Liver (tissue), 9 donors: ENCODE data around the gene MUS81. TPM values are rescaled to one million over a fixed set of nuclear protein-coding genes. Genes with fewer than 3 reads are reported as not detected.

Experiments
- DNase-seq: peaks from one replicate; pipeline ENCODE4 v3.0.0-alpha.2; 2017; ENCODE audit warnings: low spot score
- H3K27ac ChIP-seq, 2 donors: one replicate each; pipeline ENCODE4 v1.7.0; 2013; ENCODE audit warnings: inconsistent platforms in 2 of 2, low read length in 2 of 2, control low read depth in 1 of 2, low read depth in 1 of 2, mild to moderate bottlenecking in 1 of 2
- H3K27me3 ChIP-seq, 4 donors: one replicate each; pipeline versions ENCODE4 v1.6.1 to v1.7.0; 2013; ENCODE audit warnings: low read length in 3 of 4, inconsistent platforms in 1 of 4, mild to moderate bottlenecking in 1 of 4, moderate library complexity in 1 of 4; ENCODE audit not compliant: control insufficient read depth in 4 of 4, insufficient read depth in 4 of 4
- H3K36me3 ChIP-seq, 4 donors: one replicate each; pipeline versions ENCODE4 v1.6.1 to v1.7.0; 2013; ENCODE audit warnings: low read length in 3 of 4, mild to moderate bottlenecking in 3 of 4, low read depth in 1 of 4, moderate library complexity in 1 of 4; ENCODE audit not compliant: control insufficient read depth in 4 of 4, insufficient read depth in 3 of 4
- H3K4me1 ChIP-seq, 4 donors: one replicate each; pipeline versions ENCODE4 v1.6.1 to v1.7.0; 2013; ENCODE audit warnings: low read length in 3 of 4, mild to moderate bottlenecking in 3 of 4, moderate library complexity in 1 of 4; ENCODE audit not compliant: control insufficient read depth in 4 of 4, insufficient read depth in 4 of 4
- H3K4me3 ChIP-seq, 3 donors: one replicate each; pipeline versions ENCODE4 v1.6.1 to v1.7.0; 2013; ENCODE audit warnings: low read length in 3 of 3, control low read depth in 1 of 3, low read depth in 1 of 3, mild to moderate bottlenecking in 1 of 3
- H3K9ac ChIP-seq, 2 donors: one replicate each; pipeline ENCODE4 v1.7.0; 2013; ENCODE audit warnings: low read length in 2 of 2, mild to moderate bottlenecking in 2 of 2, moderate library complexity in 2 of 2, control low read depth in 1 of 2, low read depth in 1 of 2
- H3K9me3 ChIP-seq, 4 donors: one replicate each; pipeline versions ENCODE4 v1.6.1 to v1.7.0; 2013; ENCODE audit warnings: low read length in 3 of 4; ENCODE audit not compliant: control insufficient read depth in 4 of 4
- CTCF ChIP-seq: fragments of 150-350 bp; IDR thresholded peaks from 2 replicates; pipeline ENCODE4 v1.5.1; 2017; ENCODE audit warnings: improper control_type of control experiment, low read depth, low read length; ENCODE audit not compliant: missing input control
- EGR1 ChIP-seq, 2 donors: IDR thresholded peaks; 2 replicates each; pipeline ENCODE4 v1.6.1; 2016 to 2018; ENCODE audit warnings: antibody characterized with exemption in 2 of 2, low read depth in 2 of 2
- FOXA1 ChIP-seq: IDR thresholded peaks from 2 replicates; pipeline ENCODE4 v1.6.1; 2016; ENCODE audit warnings: antibody characterized with exemption
- FOXA2 ChIP-seq: IDR thresholded peaks from 2 replicates; pipeline ENCODE4 v1.6.1; 2016; ENCODE audit warnings: antibody characterized with exemption
- GABPA ChIP-seq, 2 donors: IDR thresholded peaks in 1 of 2; conservative IDR thresholded peaks in 1 of 2; 2 replicates each; pipeline ENCODE4 v1.6.1; 2016; ENCODE audit warnings: antibody characterized with exemption in 2 of 2, mild to moderate bottlenecking in 1 of 2, moderate library complexity in 1 of 2
- HNF4A ChIP-seq, 2 donors: conservative IDR thresholded peaks; 2 replicates each; pipeline ENCODE4 v1.6.1; 2016; ENCODE audit warnings: antibody characterized with exemption in 2 of 2, mild to moderate bottlenecking in 2 of 2
- HNF4G ChIP-seq: IDR thresholded peaks from 2 replicates; pipeline ENCODE4 v1.6.1; 2016; ENCODE audit warnings: antibody characterized with exemption
- JUND ChIP-seq, 2 donors: IDR thresholded peaks; 2 replicates each; pipeline ENCODE4 v1.6.1; 2016; ENCODE audit warnings: antibody characterized with exemption in 2 of 2
- NR2F2 ChIP-seq: IDR thresholded peaks from 2 replicates; pipeline ENCODE4 v1.6.1; 2016; ENCODE audit warnings: antibody characterized with exemption
- RAD21 ChIP-seq, 2 donors: IDR thresholded peaks; 2 replicates each; pipeline ENCODE4 v1.6.1; 2016; ENCODE audit warnings: antibody characterized with exemption in 2 of 2, mild to moderate bottlenecking in 2 of 2
- REST ChIP-seq: IDR thresholded peaks from 2 replicates; pipeline ENCODE4 v1.6.1; 2016; ENCODE audit warnings: antibody characterized with exemption, mild to moderate bottlenecking
- RXRA ChIP-seq, 2 donors: IDR thresholded peaks; 2 replicates each; pipeline ENCODE4 v1.6.1; 2017 to 2018; ENCODE audit warnings: antibody characterized with exemption in 2 of 2, mild to moderate bottlenecking in 1 of 2
- SP1 ChIP-seq: IDR thresholded peaks from 2 replicates; pipeline ENCODE4 v1.6.1; 2018; ENCODE audit warnings: antibody characterized with exemption, mild to moderate bottlenecking
- TAF1 ChIP-seq: conservative IDR thresholded peaks from 2 replicates; pipeline ENCODE4 v1.6.1; 2016; ENCODE audit warnings: antibody characterized with exemption, mild to moderate bottlenecking
- YY1 ChIP-seq: IDR thresholded peaks from 2 replicates; pipeline ENCODE4 v1.6.1; 2016; ENCODE audit warnings: antibody characterized with exemption, mild to moderate bottlenecking
- ZBTB33 ChIP-seq: IDR thresholded peaks from 2 replicates; pipeline ENCODE4 v1.6.1; 2016; ENCODE audit warnings: antibody characterized with exemption
- WGBS: extraction: QIAGEN DNeasy Blood & Tissue Kit; methylation state at CpG from one replicate; pipeline ENCODE4 v1.1.7; 2013; 5-methylcytosine and 5-hydroxymethylcytosine counted together
- polyA plus RNA-seq, 2 donors: library from polyadenylated mRNA; stranded (reverse) in 1 of 2; unstranded in 1 of 2; fragments of 200-250 nt in 1 of 2; fragments of >200 nt in 1 of 2; fragmentation: Nextera tagmentation in 1 of 2; extraction: Ambion mirVana in 1 of 2; gene quantifications; one replicate each; pipeline versions ENCODE4 v1.2.1 to v1.2.3, GENCODE V29; 2013 to 2015
- total RNA-seq, 2 donors: library from RNA; depleted of rRNA; stranded (reverse); fragments of >200 nt; gene quantifications; one replicate each; pipeline ENCODE4 v1.2.3, GENCODE V29; 2014
- TF ChIP-seq, protein P1 (sequence below): IDR thresholded peaks from 2 replicates; pipeline ENCODE4 v1.6.1; 2016; ENCODE audit warnings: antibody characterized with exemption
- TF ChIP-seq, protein P2 (sequence below): IDR thresholded peaks from 2 replicates; pipeline ENCODE4 v1.6.1; 2016; ENCODE audit warnings: antibody characterized with exemption
- donor health status: healthy.
- donor health status: healthy.
- donor health status: healthy.
- donor health status: healthy.
- donor health status: healthy.

MUS81 gene
- total and polyA plus RNA-seq, 4 donors = 11.0 to 24.7 (median 16.5) TPM

DNA sequence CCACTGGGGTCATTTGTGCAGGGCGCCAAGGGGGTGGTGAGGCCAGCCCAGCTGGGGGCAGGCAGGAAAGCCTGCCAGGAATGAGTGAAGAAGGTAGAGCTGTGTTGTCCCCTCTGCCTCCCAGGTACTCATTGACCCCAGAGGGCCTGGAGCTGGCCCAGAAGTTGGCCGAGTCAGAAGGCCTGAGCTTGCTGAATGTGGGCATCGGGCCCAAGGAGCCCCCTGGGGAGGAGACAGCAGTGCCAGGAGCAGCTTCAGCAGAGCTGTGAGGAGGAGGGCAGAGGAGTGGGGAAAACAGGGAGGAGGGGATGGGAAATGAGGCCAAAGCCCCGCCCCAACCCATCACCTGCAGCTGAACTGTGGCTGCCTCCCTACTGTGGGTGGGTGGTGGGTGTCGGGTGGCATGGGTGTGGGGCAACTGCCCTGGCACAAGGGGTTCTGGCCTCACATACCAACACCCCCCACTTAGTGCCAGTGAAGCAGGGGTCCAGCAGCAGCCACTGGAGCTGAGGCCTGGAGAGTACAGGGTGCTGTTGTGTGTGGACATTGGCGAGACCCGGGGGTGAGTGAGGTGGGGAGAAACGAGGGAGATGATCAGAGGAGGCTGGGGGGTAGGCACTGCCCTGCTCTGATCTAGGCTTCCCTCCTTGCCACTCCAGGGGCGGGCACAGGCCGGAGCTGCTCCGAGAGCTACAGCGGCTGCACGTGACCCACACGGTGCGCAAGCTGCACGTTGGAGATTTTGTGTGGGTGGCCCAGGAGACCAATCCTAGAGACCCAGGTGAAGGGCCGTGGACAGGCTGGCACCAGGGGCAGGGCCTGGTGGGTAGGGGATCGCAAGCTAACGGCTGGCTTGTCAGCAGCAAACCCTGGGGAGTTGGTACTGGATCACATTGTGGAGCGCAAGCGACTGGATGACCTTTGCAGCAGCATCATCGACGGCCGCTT lies 3.0 kb downstream of the MUS81 start:
- no peak overlapping the region for H3K27ac ChIP-seq
- peaks cover 16 to 42% (median 23%) of the 10 kb centered on the region in 4 donors for H3K36me3 ChIP-seq
- TF ChIP-seq ZBTB33 (no peak), RXRA (IDR thresholded peaks at IDR 0.05) (no peak), FOXA1 (no peak), CTCF (no peak), EGR1 (IDR thresholded peaks at IDR 0.05; ENCODE audit: low read depth in 2 of 2) (no peak), GABPA (IDR thresholded peaks at IDR 0.05 in 1 of 2, conservative IDR thresholded peaks at IDR 0.05 in 1 of 2) (no peak), FOXA2 (no peak), TAF1 (no peak), NR2F2 (no peak)
- TF ChIP-seq, protein P1, sequence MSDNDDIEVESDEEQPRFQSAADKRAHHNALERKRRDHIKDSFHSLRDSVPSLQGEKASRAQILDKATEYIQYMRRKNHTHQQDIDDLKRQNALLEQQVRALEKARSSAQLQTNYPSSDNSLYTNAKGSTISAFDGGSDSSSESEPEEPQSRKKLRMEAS = no peak
- no peaks in the 10 kb centered on the region for H3K9me3 ChIP-seq
- no peak overlapping the region for H3K4me3 ChIP-seq
- H3K9ac ChIP-seq = no peak overlapping the region
- WGBS = 95% methylated on average over 24 of the region's 24 CpGs
- H3K27me3 ChIP-seq = no peaks in the 10 kb centered on the region
- peaks cover 9 to 30% (median 22%) of the 10 kb centered on the region in 4 donors for H3K4me1 ChIP-seq
- DNase-seq = no peak

DNA sequence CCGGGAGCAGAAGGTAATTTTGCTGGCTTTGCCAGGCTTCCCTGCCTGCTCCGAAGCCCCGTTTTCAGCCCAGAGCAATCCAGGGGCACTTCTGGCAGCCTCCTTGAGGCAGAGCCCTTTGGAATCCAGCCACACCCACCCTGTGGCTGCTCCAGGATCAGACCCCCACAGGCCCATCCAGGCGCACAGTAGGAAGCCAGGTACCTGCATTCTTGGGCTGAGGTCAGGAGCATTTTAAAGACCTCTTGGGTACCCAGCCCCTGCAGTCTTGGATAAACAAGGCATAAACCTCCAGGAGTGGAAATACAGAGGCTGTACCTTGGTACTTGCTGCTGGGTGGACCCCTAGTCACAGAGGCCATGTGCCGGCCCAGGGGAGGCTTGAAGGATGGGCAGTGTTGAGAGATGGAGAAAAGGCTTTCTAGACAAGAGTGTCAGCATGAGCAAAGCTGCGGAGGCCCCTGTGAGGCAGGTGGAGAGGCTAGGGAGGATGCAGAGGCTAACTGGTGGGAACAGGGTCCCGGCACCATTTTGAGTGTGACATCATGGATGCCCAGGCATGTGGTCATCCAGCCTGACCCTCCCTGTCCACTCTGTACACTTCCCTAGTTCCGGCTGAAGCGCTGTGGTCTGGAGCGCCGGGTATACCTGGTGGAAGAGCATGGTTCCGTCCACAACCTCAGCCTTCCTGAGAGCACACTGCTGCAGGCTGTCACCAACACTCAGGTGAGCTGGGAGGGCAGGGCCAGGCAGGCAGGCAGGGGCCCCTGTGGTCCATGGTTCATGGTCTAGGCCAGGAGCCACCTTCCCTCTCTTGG lies 3.9 kb downstream of the MUS81 start:
- Histone ChIP-seq H3K4me3 (no peak overlapping the region), H3K27ac (no peak overlapping the region), H3K4me1 (peaks cover 9 to 21% (median 15%) of the 10 kb centered on the region in 4 donors), H3K27me3 (no peaks in the 10 kb centered on the region), H3K9me3 (no peaks in the 10 kb centered on the region), H3K36me3 (peaks cover 16 to 42% (median 23%) of the 10 kb centered on the region in 4 donors), H3K9ac (no peak overlapping the region)
- no peak for DNase-seq
- WGBS = 87% methylated on average over 12 of the region's 12 CpGs
- TF ChIP-seq FOXA1 (no peak), REST (no peak), ZBTB33 (no peak), NR2F2 (no peak), RAD21 (IDR thresholded peaks at IDR 0.05) (no peak), FOXA2 (no peak), HNF4G (no peak), YY1 (no peak), JUND (IDR thresholded peaks at IDR 0.05) (no peak), EGR1 (IDR thresholded peaks at IDR 0.05; ENCODE audit: low read depth in 2 of 2) (no peak), HNF4A (conservative IDR thresholded peaks at IDR 0.05) (no peak), SP1 (no peak)
- TF ChIP-seq, protein P1 = no peak
- TF ChIP-seq, protein P2, sequence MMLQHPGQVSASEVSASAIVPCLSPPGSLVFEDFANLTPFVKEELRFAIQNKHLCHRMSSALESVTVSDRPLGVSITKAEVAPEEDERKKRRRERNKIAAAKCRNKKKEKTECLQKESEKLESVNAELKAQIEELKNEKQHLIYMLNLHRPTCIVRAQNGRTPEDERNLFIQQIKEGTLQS = no peak
